ENCODE measurements around the gene HSH2D. TPM values are rescaled to one million over a fixed set of nuclear protein-coding genes. Genes with fewer than 3 reads are reported as not detected.

Gene HSH2D
- total and polyA plus RNA-seq, 9 of the 15 experiments (the other 6 are each of a cell fraction or from before 2014, with no cell fraction given), result 0.03 to 1.1 (median 0.35) TPM; not detected in 1

- peak; percentile 97 for TF ChIP-seq USF1 (CRISPR knock-in tag; IDR thresholded peaks at IDR 0.05)
These were observed 25.1 kb downstream of the HSH2D start (continued) for GRCh38 chr19:16168465-16169081.

- Histone ChIP-seq H3K36me3 (ENCODE audit: control insufficient read depth, insufficient read depth, low read length) (no peaks in the 10 kb centered on the region), H3K27me3 (ENCODE audit: control insufficient read depth in 2 of 2, insufficient read depth in 2 of 2, low read length in 2 of 2) (peaks cover 0 to 12% of the 10 kb centered on the region in 2 experiments; a peak in 2 of 5 replicates), H3K9ac (ENCODE audit: insufficient read depth in 1 of 2, low read depth in 2 of 2, low read length in 2 of 2) (no peak overlapping the region), H3K4me1 (replicated peaks in 1 of 2; ENCODE audit: control insufficient read depth in 2 of 2, insufficient read depth in 2 of 2, low read length in 2 of 2) (peaks cover 0 to 3% of the 10 kb centered on the region in 2 experiments; a peak in 1 of 5 replicates), H4K20me1 (replicated peaks; ENCODE audit: control insufficient read depth, insufficient read depth, low read length) (no peaks in the 10 kb centered on the region), H3K79me2 (ENCODE audit: control insufficient read depth, insufficient read depth, low read length) (no peaks in the 10 kb centered on the region), H3K9me1 (ENCODE audit: control insufficient read depth, insufficient read depth, low read length) (no peaks in the 10 kb centered on the region), H2AFZ (ENCODE audit: low read depth, low read length) (no peak overlapping the region), H3K27ac (ENCODE audit: extremely low read depth, low read depth, low read length) (no peak overlapping the region), H3K4me3 (no peak overlapping the region), H3K9me3 (replicated peaks; ENCODE audit: control insufficient read depth, insufficient read depth, low read depth, low read length) (peaks cover 3% of the 10 kb centered on the region; the same call in 1 of the 2 replicates), H3K4me2 (ENCODE audit: insufficient read depth, low read length) (no peak overlapping the region)
- ATAC-seq (no peak), DNase-seq (ENCODE audit: extremely low read depth in 1 of 4, low spot score in 3 of 4) (no peak), FAIRE-seq (no peak)
- TF ChIP-seq TRIM28 (IDR thresholded peaks at IDR 0.05) (no peak), BRF1 (IDR thresholded peaks at IDR 0.05; ENCODE audit: borderline replicate concordance, extremely low read depth, insufficient read length) (no peak), PYGO2 (tag; IDR thresholded peaks at IDR 0.05) (no peak), KAT2B (IDR thresholded peaks at IDR 0.05; ENCODE audit: low read depth, low read length) (no peak), MEIS2 (IDR thresholded peaks at IDR 0.05; ENCODE audit: partially characterized antibody) (no peak), TARDBP (IDR thresholded peaks at IDR 0.05) (no peak), SRSF3 (IDR thresholded peaks at IDR 0.05; ENCODE audit: insufficient read depth, low read length) (no peak)
- ChIA-PET POLR2A (interaction anchor here (0.6 to 1.4 kb wide), 3 partner anchors 15 to 621 kb away, joined by 3 to 6 read pairs (median 3); partner anchors contain the start of gene FAM32A), CTCF (ENCODE audit: low intra/inter-chr PET ratio) (no interaction called here)
- in situ Hi-C loops (cut with MboI), result no loop called here
- intact Hi-C loops (cut with micrococcal nuclease), result no loop called here
- WGBS (ENCODE audit: insufficient coverage, low coverage, missing lambda C conversion rate), result 0% methylated on average over 1 of the region's 1 CpG
- no TSS peak for BruUV-seq (replicated peaks)
These were observed 26.6 kb downstream of the HSH2D start for GRCh38 chr19:16170134-16170533.

Data from K562 (cell line).